Measurements from ENCODE around the gene EML3. TPM values are rescaled to one million over a fixed set of nuclear protein-coding genes. Genes with fewer than 3 reads are reported as not detected.
"Not testable (repeated sequence)": the region's sequence is repeated elsewhere in the genome, so short reads cannot be mapped to it uniquely, and the experiment has no call there.

Gene EML3
- total RNA-seq, 4 donors from 2014 or later: 64.9 to 138 (median 93.9) TPM

GRCh38 chr11:62574363-62575071 lies 38.1 kb downstream of the EML3 start:
- DNase-seq (ENCODE audit: low spot score in 2 of 2): no peak
- Histone ChIP-seq H3K27ac (peak overlapping the region; percentile 87 to 91 (median 88)), H3K4me3 (peak overlapping the region; percentile 59 to 92 (median 78)), H3K27me3 (no peaks in the 10 kb centered on the region), H3K9me3 (no peaks in the 10 kb centered on the region), H3K4me1 (peaks cover 0 to 60% (median 24%) of the 10 kb centered on the region in 4 donors), H3K36me3 (peaks cover 2 to 75% (median 24%) of the 10 kb centered on the region in 3 donors)
- TF ChIP-seq CTCF (IDR thresholded peaks at IDR 0.05) (no peak), POLR2A (IDR thresholded peaks at IDR 0.05) (no peak), EP300 (IDR thresholded peaks at IDR 0.05) (no peak)
- WGBS, 2 donors: 0% methylated on average over 30 to 32 of the region's 33 CpGs

- DNase-seq (ENCODE audit: low spot score in 2 of 2): peak; percentile 96 to 98
- Histone ChIP-seq H3K9me3 (no peaks in the 10 kb centered on the region), H3K4me3 (peak within 1 kb of the TSS; percentile 59 to 92 (median 88)), H3K27me3 (no peaks in the 10 kb centered on the region), H3K4me1 (peaks cover 0 to 64% (median 24%) of the 10 kb centered on the region in 4 donors), H3K36me3 (peaks cover 2 to 75% (median 25%) of the 10 kb centered on the region in 3 donors), H3K27ac (peak within 1 kb of the TSS; percentile 87 to 91 (median 88))
- 1% methylated on average over 40 to 45 of the region's 46 CpGs for WGBS, 2 donors
- TF ChIP-seq POLR2A (IDR thresholded peaks at IDR 0.05) (peak; percentile 75 to 93), EP300 (IDR thresholded peaks at IDR 0.05) (peak; percentile 90 to 93), CTCF (IDR thresholded peaks at IDR 0.05) (peak in 1 of 5 experiments; percentile 16)
Measured at GRCh38 chr11:62573592-62574362, 38.8 kb downstream of the EML3 start, which contains the start of gene EEF1G. EEF1G (minus strand) TSS chr11:62573891; CDS start chr11:62573842, 49 bp downstream.

- TF ChIP-seq POLR2A (IDR thresholded peaks at IDR 0.05): no peak
- no peak for TF ChIP-seq CTCF (IDR thresholded peaks at IDR 0.05)
- TF ChIP-seq EP300 (IDR thresholded peaks at IDR 0.05): no peak
- Histone ChIP-seq H3K27me3 (no peaks in the 10 kb centered on the region), H3K9me3 (no peaks in the 10 kb centered on the region), H3K4me1 (peaks cover 0 to 64% (median 24%) of the 10 kb centered on the region in 4 donors), H3K4me3 (peak overlapping the region; percentile 59 to 92 (median 88)), H3K36me3 (peaks cover 2 to 75% (median 25%) of the 10 kb centered on the region in 3 donors), H3K27ac (peak overlapping the region; percentile 69 to 89 (median 77))
- WGBS, 2 donors: 1% methylated on average over 33 of the region's 33 CpGs
- DNase-seq (ENCODE audit: low spot score in 2 of 2): no peak
Measured at GRCh38 chr11:62573006-62573591, 39.5 kb downstream of the EML3 start.

- Histone ChIP-seq H3K27ac (peak overlapping the region; percentile 69 to 89 (median 77)), H3K4me1 (peaks cover 0 to 64% (median 24%) of the 10 kb centered on the region in 4 donors), H3K27me3 (no peaks in the 10 kb centered on the region), H3K4me3 (peak overlapping the region; percentile 59 to 92 (median 88)), H3K9me3 (no peaks in the 10 kb centered on the region), H3K36me3 (peaks cover 0 to 75% (median 25%) of the 10 kb centered on the region in 3 donors)
- DNase-seq (ENCODE audit: low spot score in 2 of 2): no peak
- TF ChIP-seq CTCF (IDR thresholded peaks at IDR 0.05) (no peak), POLR2A (IDR thresholded peaks at IDR 0.05) (no peak)
- 78 to 80% methylated on average over 12 of the region's 12 CpGs for WGBS, 2 donors
Measured at GRCh38 chr11:62572431-62572830, 40.1 kb downstream of the EML3 start.

- DNase-seq (ENCODE audit: low spot score in 2 of 2); H3K27me3 ChIP-seq; H3K9me3 ChIP-seq; H3K4me3 ChIP-seq: not testable (repeated sequence)
- Histone ChIP-seq H3K4me1 (peaks cover 0 to 55% (median 24%) of the 10 kb centered on the region in 4 donors), H3K27ac (peak overlapping the region in 2 of 4 donors; percentile 17 to 89), H3K36me3 (peaks cover 0 to 75% (median 29%) of the 10 kb centered on the region in 3 donors)
- WGBS, 2 donors: 92 to 96% methylated on average over 5 of the region's 5 CpGs
Measured at GRCh38 chr11:62571493-62571892, 41.1 kb downstream of the EML3 start.

GRCh38 chr11:62570903-62571302 lies 41.7 kb downstream of the EML3 start:
- peak overlapping the region in 1 of 4 donors; percentile 89 for H3K27ac ChIP-seq

More at GRCh38 chr11:62570903-62571302, 41.7 kb downstream of the EML3 start:
- H3K4me1 ChIP-seq: peaks cover 0 to 54% (median 24%) of the 10 kb centered on the region in 4 donors
- H3K4me3 ChIP-seq; H3K9me3 ChIP-seq; DNase-seq (ENCODE audit: low spot score in 2 of 2); H3K27me3 ChIP-seq: not testable (repeated sequence)
- WGBS, 2 donors: 89 to 92% methylated on average over 5 of the region's 5 CpGs
- H3K36me3 ChIP-seq: peaks cover 0 to 75% (median 34%) of the 10 kb centered on the region in 3 donors
